HUDEP-2 (cell line): ENCODE results near the gene NDUFB8.

Source experiments
- DNase-seq, 76 experiments: peaks; one replicate each; lab custom pipeline; 2025; ENCODE audit not compliant: unreplicated experiment in 76 of 76; lab: John Stamatoyannopoulos, UW

Gene NDUFB8

GRCh38 chr10:100544950-100545349, 15.3 kb upstream of the NDUFB8 start:
- no peak for DNase-seq

- no peak for DNase-seq
Measured at GRCh38 chr10:100537475-100537874, 7.8 kb upstream of the NDUFB8 start.

- DNase-seq: peak in 75 of 76 experiments; percentile 20 to 93 (median 84)
Measured at GRCh38 chr10:100535715-100536353, 6.2 kb upstream of the NDUFB8 start, which contains the start of gene HIF1AN. TSS of gene HIF1AN (plus strand) at chr10:100535943. CDS start at chr10:100535959, 16 bp downstream.

GRCh38 chr10:100535338-100535714, 5.7 kb upstream of the NDUFB8 start:
- no peak for DNase-seq

- DNase-seq: peak in 2 of 76 experiments; percentile 5 to 10
Measured at GRCh38 chr10:100534726-100535125, 5.1 kb upstream of the NDUFB8 start.

- peak in 5 of 76 experiments; percentile 11 to 41 (median 18) for DNase-seq
Measured at GRCh38 chr10:100531761-100532160, 2.1 kb upstream of the NDUFB8 start.

- DNase-seq: no peak
Measured at GRCh38 chr10:100528921-100529474, 673 bp downstream of the NDUFB8 start.

- no peak for DNase-seq
Measured at GRCh38 chr10:100528123-100528886, 1.4 kb downstream of the NDUFB8 start.

GRCh38 chr10:100524638-100525037, 5.0 kb downstream of the NDUFB8 start:
- no peak for DNase-seq

- DNase-seq: no peak
Measured at GRCh38 chr10:100524206-100524605, 5.5 kb downstream of the NDUFB8 start.

- DNase-seq: no peak
Measured at GRCh38 chr10:100522945-100523344, 6.7 kb downstream of the NDUFB8 start.

GRCh38 chr10:100522107-100522801, 7.4 kb downstream of the NDUFB8 start:
- DNase-seq: no peak

- no peak for DNase-seq
Measured at GRCh38 chr10:100520811-100521210, 8.9 kb downstream of the NDUFB8 start.

- DNase-seq: no peak
Measured at GRCh38 chr10:100519311-100520051, 10.2 kb downstream of the NDUFB8 start, which contains the start of gene SEC31B. TSS of gene SEC31B (minus strand) at chr10:100519861. CDS start at chr10:100516952, 2,909 bp downstream.

- DNase-seq: peak in 30 of 76 experiments; percentile 2 to 55 (median 28)
Measured at GRCh38 chr10:100518761-100519241, 10.9 kb downstream of the NDUFB8 start.

- DNase-seq: no peak
Measured at GRCh38 chr10:100516847-100517246, 12.8 kb downstream of the NDUFB8 start.

- DNase-seq: no peak
Measured at GRCh38 chr10:100515612-100516011, 14.1 kb downstream of the NDUFB8 start.

- peak in 15 of 76 experiments; percentile 4 to 64 (median 32) for DNase-seq
Measured at GRCh38 chr10:100510533-100511308, 18.9 kb downstream of the NDUFB8 start.

- no peak for DNase-seq
Measured at GRCh38 chr10:100509241-100509840, 20.3 kb downstream of the NDUFB8 start.
